ENCODE measurements around the gene ZFP36L1.
A peak's percentile ranks its signal among the peaks of the same experiment; 100 is the strongest.

The ZFP36L1 gene

GRCh38 chr14:68795597-68796417 lies 2.9 kb upstream of the ZFP36L1 start:
- peak; percentile 61 for DNase-seq

- no peak for DNase-seq
Observed at GRCh38 chr14:68794851-68795596, 2.2 kb upstream of the ZFP36L1 start.

GRCh38 chr14:68794130-68794850 lies 1.4 kb upstream of the ZFP36L1 start:
- DNase-seq: peak; percentile 61

GRCh38 chr14:68793734-68794129 lies 865 bp upstream of the ZFP36L1 start:
- no peak for DNase-seq

GRCh38 chr14:68792678-68792978 lies 239 bp downstream of the ZFP36L1 start:
- DNase-seq: no peak

- peak; percentile 59 for DNase-seq
Observed at GRCh38 chr14:68791902-68792677, 777 bp downstream of the ZFP36L1 start.

- no peak for DNase-seq
Observed at GRCh38 chr14:68791078-68791901, 1.6 kb downstream of the ZFP36L1 start.

- DNase-seq: no peak
Observed at GRCh38 chr14:68790644-68791077, 2.2 kb downstream of the ZFP36L1 start.

- DNase-seq: no peak
Observed at GRCh38 chr14:68789821-68790643, 2.8 kb downstream of the ZFP36L1 start.

GRCh38 chr14:68788996-68789820 lies 3.7 kb downstream of the ZFP36L1 start:
- peak; percentile 21 for DNase-seq

GRCh38 chr14:68788275-68788995 lies 4.4 kb downstream of the ZFP36L1 start:
- DNase-seq: no peak

GRCh38 chr14:68787092-68787992 lies 5.5 kb downstream of the ZFP36L1 start:
- DNase-seq: no peak

GRCh38 chr14:68786491-68787091 lies 6.3 kb downstream of the ZFP36L1 start:
- DNase-seq: no peak

- no peak for DNase-seq
Observed at GRCh38 chr14:68785534-68786490, 7.1 kb downstream of the ZFP36L1 start.

GRCh38 chr14:68784978-68785533 lies 7.8 kb downstream of the ZFP36L1 start:
- no peak for DNase-seq

- peak; percentile 67 for DNase-seq
Observed at GRCh38 chr14:68784226-68784910, 8.5 kb downstream of the ZFP36L1 start.

Measured in T1000 (cell line).